22Rv1 (cell line): Measurements from ENCODE around the gene CDC42EP4.

Experiments
- ZFX ChIP-seq: fragments of 450-650 bp; IDR thresholded peaks from 2 replicates; pipeline ENCODE4 v1.6.1; 2017; ENCODE audit warnings: antibody characterized with exemption, borderline replicate concordance
- TF ChIP-seq, protein P1 (sequence below): fragments of 450-650 bp; IDR thresholded peaks from 2 replicates; pipeline ENCODE4 v1.5.1; 2017; ENCODE audit warnings: mild to moderate bottlenecking

DNA sequence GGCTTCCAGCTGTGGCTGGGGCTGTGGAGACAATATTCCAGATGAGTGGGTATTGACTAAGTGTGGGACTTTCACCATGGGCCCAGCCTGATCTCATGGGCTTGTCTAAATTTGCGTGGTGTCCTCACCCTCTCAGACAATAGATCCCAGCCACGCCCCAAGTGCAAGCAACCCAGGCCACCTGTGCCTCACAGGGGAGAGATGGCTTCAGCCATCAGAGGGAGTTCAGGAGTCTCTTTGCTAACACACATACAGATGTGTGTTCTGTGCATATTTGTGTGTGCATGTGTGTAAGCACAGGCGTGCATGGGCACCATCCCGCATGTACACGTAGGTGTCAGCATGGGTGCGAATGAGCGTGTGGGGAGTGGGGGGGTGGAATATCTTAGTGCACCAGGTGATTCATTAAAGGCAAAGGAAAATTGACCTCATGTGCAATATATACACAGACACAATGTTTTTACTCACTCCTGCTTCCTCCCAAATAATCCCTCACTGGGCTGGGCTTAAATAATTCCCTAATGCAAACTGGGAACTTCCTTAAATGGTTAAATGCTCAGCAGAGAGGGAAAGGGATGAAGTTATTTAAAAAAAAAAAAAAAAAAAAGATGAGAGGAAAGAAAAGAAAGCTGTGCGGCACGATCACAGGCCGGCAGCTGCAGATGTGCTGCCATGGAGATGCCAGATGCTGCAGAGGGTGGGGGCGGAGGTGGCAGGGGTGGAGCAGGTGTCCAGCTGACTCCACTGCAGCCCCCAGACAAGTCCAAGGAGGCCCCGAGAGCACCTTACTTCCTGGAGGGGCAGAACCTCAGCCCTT is 24.0 kb upstream of the CDC42EP4 start:
- TF ChIP-seq, protein P1, sequence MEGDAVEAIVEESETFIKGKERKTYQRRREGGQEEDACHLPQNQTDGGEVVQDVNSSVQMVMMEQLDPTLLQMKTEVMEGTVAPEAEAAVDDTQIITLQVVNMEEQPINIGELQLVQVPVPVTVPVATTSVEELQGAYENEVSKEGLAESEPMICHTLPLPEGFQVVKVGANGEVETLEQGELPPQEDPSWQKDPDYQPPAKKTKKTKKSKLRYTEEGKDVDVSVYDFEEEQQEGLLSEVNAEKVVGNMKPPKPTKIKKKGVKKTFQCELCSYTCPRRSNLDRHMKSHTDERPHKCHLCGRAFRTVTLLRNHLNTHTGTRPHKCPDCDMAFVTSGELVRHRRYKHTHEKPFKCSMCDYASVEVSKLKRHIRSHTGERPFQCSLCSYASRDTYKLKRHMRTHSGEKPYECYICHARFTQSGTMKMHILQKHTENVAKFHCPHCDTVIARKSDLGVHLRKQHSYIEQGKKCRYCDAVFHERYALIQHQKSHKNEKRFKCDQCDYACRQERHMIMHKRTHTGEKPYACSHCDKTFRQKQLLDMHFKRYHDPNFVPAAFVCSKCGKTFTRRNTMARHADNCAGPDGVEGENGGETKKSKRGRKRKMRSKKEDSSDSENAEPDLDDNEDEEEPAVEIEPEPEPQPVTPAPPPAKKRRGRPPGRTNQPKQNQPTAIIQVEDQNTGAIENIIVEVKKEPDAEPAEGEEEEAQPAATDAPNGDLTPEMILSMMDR = no peak
- TF ChIP-seq ZFX = no peak
